GM18519 (cell line): ENCODE results near the gene PHKG2.
"Not testable (repeated sequence)": the region's sequence is repeated elsewhere in the genome, so short reads cannot be mapped to it uniquely, and the experiment has no call there.

ENCODE experiments used
- ATAC-seq: cut with Tn5 transposase; IDR thresholded peaks from one replicate; pipeline ENCODE4 v1.9.1; 2021; ENCODE audit warnings: mild to moderate bottlenecking, moderate library complexity; ENCODE audit not compliant: unreplicated experiment, low FRiP score

The PHKG2 gene

GRCh38 chr16:30747799-30748633, at the start of gene PHKG2:
Gene PHKG2 (plus strand): TSS chr16:30748425. CDS start chr16:30748821, 396 bp downstream.
- ATAC-seq, result peak; percentile 93

DNA sequence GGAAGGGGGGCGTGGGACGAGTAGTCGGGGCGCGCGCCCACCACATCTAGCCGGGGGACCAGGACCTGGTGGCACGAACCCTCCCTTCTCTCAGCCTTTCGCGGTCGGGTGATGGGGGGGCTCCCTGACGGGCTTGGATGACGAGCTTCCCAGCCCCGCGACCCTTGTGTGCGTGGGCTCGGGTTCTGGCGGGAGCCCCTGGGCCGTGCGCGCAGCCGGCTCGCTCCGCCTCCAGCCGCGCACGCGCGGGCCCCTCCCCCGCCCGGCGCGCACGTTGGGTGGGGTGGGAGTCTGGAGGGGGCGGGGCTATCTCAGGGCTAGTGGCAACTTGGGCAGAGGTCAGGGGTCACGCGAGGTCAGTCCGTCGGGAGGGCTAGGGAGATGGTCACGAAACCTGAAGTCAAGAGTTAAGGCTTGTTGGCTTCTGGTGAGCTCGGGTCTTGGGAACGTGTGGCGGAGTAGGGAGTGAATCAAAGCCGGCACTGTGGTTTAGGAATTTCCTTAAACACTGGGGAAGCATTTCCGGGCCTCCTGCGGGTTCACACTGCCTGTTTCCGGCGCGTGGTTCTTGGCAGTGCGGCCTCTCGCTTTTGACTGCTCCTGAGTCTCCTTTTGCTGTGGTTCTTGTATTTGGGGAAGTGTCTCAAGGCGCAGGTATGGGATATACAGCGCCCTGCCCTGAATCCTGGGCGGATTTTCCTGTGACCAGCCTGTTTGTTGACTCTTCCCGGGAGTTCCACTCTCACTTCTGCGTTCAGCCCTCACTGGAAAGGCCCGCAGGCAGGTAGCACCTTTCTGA, 49.2 kb upstream of the PHKG2 start, which contains the start of gene SRCAP:
SRCAP (plus strand) TSS at position 356 of the 799 bp plus-strand sequence. CDS start 1,654 bp downstream, outside the sequence.
- peak; percentile 10 for ATAC-seq

- ATAC-seq, result no peak
These were observed 48.6 kb upstream of the PHKG2 start for GRCh38 chr16:30699615-30700099.

DNA sequence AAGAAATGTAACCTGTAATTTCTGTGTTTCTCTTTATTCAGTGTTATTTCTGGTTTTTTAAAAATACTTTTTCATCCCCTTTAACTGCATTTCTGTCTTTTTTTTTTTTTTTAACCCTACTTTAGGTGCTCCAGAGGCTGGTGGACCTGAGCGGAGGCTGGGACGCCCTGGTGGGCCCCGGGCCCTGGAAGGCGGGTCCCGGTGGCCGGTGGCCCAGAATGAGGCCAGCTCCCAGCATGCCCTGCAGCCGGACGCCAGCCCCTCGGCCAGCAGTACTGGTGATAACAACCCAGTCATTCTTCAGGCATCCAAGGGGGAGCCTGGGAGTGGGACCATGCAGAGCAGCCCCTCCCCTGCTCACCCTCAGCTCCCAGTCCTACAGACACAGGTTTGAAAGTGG, 47.7 kb upstream of the PHKG2 start:
- no peak for ATAC-seq

GRCh38 chr16:30700971-30701370, 47.3 kb upstream of the PHKG2 start:
- no peak for ATAC-seq

DNA sequence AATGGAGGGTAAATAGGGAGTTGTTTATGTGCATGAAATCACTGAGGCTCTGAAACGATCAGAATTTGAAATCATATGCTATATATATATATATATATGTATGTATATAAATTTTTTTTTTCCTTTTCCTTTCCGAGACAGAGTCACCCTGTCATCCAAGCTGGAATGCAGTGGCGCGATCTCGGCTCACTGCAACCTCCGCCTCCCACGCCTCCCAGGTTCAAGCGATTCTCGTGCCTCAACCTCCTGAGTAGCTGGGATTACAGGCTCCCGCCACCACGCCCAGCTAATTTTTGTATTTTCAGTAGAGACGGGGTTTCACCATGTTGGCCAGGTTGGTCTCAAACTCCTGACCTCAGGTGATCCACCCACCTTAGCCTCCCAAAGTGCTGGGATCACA, 45.2 kb upstream of the PHKG2 start:
- not testable (repeated sequence) for ATAC-seq

DNA sequence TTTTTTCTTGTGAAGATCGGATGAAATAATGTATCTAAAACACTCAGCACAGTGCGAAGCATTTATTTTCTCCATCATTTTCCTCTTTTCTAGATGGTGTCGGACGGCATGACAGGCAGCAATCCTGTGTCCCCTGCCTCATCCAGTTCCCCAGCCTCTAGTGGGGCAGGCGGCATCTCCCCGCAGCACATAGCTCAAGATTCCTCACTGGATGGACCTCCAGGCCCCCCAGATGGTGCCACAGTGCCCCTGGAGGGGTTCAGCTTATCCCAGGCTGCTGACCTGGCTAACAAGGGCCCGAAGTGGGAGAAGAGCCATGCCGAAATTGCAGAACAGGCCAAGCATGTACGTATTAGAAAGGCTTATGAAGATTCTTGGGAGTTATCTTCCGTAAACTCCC, 44.3 kb upstream of the PHKG2 start:
- no peak for ATAC-seq

DNA sequence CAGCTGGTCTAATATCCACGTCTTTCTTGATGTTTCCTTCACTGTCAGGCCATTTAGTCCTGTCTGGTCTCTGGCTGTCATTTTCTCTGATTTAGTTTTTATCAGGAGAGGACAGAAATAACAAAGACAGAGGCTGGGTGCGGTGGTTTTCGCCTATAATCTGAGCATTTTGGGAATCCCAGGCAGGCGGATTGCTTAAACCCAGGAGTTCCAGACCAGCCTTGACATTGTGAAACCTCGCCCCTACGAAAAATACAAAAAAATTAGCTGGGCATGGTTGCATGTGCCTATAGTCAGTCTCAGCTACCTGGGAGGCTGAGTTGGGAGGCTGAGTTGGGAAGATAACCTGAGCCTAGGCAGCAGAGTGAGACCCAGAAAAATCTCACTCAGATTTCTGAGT, 42.2 kb upstream of the PHKG2 start:
- ATAC-seq, result no peak

- ATAC-seq, result no peak
These were observed 37.3 kb upstream of the PHKG2 start for GRCh38 chr16:30710971-30711370.

GRCh38 chr16:30711712-30712111, 36.5 kb upstream of the PHKG2 start:
- no peak for ATAC-seq

DNA sequence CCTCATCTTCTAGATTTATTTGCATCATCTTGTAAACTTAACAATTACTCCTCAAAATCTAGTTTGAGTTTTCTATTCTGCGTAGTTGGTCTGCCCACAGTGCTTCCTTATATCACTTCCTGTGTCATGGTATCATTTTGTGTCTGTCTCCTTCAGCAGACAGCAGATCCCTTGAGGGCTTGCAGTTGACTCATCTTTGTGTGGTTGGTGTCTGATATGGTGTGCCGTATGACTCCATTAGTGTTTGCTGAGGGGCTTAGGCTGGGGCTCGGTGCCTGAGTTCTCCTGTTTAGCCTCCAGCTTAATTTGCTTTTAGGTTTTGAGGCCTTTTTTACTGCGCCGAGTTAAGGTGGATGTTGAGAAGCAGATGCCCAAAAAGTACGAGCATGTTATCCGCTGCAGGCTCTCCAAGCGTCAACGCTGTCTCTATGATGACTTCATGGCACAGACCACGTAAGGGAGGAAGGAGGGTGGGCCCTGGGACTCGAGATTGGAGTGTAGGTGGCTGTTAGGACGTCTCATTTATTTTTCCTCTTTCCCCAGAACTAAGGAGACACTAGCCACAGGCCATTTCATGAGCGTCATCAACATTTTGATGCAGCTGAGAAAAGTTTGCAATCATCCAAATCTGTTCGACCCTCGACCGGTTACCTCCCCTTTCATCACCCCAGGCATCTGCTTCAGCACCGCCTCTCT, 32.3 kb upstream of the PHKG2 start:
- no peak for ATAC-seq

DNA sequence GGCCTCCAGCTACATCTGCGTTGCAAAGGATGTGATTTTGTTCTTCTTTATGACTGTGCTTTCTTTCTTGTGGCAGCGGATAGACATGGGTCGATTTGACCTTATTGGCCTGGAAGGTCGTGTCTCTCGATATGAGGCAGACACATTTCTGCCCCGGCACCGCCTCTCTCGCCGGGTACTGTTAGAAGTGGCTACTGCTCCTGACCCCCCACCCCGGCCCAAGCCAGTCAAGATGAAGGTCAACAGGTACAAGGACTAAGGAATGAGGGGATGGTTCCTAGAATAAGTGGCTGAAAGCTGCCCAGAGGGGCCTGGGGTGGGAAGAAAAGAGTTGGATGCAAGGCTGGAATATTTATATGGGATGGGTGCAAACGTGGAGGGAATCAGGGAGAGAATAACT, 28.1 kb upstream of the PHKG2 start:
- ATAC-seq, result no peak

GRCh38 chr16:30720694-30721093, 27.5 kb upstream of the PHKG2 start:
- ATAC-seq, result no peak

DNA sequence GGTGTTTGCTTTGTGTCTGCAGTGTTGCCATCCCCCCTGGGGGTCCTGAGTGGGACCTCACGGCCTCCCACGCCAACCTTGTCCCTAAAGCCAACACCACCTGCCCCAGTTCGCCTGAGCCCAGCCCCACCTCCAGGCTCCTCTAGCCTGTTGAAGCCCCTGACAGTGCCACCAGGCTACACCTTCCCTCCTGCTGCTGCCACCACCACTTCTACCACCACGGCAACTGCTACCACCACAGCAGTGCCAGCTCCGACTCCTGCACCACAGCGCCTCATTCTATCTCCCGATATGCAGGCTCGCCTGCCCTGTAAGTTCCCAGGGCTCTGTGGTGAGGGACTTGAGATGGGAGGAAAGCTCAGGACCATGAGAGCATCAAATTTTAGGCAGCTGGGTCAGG, 27.1 kb upstream of the PHKG2 start:
- no peak for ATAC-seq

DNA sequence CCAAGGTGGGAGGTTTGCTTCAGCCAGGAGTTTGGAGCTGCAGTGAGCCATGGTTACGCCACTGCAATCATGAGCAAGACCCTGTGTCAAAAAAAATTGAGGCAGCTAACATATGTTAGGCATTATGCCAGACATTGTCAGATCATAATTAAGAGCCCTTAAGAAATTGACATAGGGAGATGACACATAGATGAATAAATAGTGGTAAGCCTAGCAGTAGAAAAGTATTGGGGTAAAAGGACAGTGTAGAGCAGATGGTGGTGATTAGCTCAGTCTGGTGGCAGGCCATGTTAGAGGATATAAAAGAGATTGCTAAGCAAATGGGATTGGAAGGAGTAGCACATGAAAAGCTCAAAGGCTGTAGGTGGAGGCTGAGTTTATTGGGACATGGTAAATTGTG, 26.6 kb upstream of the PHKG2 start:
- no peak for ATAC-seq

GRCh38 chr16:30722443-30722842, 25.8 kb upstream of the PHKG2 start:
- no peak for ATAC-seq

DNA sequence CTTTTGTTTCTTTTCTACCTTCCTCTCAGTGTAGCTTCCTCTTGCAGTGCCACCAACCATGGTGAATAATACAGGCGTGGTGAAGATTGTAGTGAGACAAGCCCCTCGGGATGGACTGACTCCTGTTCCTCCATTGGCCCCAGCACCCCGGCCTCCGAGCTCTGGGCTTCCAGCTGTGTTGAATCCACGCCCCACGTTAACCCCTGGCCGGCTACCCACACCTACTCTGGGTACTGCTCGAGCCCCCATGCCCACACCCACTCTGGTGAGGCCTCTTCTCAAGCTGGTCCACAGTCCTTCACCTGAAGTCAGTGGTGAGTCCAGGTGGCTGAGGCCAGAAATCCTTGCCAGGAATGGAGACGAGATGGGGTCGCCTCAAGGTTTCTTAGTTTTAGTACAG, 25.3 kb upstream of the PHKG2 start:
- ATAC-seq, result no peak

DNA sequence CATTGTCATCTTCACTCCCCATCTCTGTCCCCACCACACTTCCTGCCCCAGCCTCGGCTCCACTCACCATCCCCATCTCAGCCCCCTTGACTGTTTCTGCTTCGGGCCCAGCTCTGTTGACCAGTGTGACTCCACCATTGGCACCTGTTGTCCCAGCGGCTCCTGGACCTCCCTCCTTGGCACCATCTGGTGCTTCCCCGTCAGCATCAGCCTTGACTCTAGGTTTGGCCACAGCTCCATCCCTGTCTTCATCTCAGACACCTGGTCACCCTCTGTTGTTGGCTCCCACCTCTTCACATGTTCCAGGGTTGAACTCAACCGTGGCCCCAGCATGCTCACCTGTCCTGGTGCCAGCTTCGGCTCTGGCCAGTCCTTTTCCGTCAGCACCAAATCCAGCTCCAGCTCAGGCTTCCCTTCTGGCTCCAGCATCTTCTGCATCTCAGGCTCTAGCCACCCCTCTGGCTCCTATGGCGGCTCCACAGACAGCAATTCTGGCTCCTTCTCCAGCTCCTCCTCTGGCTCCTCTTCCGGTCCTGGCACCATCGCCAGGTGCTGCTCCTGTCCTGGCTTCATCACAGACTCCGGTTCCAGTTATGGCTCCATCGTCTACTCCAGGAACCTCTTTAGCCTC, 24.4 kb upstream of the PHKG2 start:
- no peak for ATAC-seq

DNA sequence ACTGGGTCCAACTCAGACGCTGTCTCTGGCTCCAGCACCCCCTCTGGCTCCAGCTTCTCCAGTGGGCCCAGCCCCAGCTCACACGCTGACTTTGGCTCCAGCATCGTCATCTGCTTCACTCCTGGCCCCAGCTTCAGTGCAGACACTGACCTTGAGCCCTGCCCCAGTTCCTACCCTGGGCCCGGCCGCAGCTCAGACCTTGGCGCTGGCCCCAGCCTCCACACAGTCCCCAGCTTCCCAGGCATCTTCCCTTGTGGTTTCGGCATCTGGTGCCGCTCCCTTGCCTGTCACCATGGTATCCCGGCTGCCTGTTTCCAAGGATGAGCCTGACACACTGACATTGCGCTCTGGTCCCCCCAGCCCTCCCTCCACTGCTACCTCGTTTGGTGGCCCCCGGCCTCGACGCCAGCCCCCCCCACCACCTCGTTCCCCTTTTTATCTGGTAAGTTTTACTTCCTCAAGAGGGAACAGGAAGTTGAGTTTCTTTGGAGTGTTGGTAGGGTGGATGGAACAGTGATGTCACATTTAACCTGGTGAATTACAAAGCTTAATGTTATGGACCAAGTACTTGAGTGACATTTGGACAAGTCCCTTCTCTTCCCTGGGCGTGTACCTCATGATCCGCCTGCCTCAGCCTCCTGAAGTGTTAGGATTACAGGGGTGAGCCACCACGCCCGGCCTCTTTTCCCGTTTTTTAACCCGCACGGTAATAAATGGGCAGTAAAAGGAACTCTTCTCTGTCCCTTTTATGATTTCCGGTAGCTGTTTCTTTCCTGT, 23.4 kb upstream of the PHKG2 start:
- no peak for ATAC-seq

GRCh38 chr16:30725418-30725792, 22.8 kb upstream of the PHKG2 start:
- no peak for ATAC-seq
